ENCODE measurements around the gene SYT14. TPM values are rescaled to one million over a fixed set of nuclear protein-coding genes. Genes with fewer than 3 reads are reported as not detected.
"Not testable (repeated sequence)": the region's sequence is repeated elsewhere in the genome, so short reads cannot be mapped to it uniquely, and the experiment has no call there.

The SYT14 gene
- total and polyA plus RNA-seq, 2 experiments from 2014 or later: 0.09 to 0.36 TPM

DNA sequence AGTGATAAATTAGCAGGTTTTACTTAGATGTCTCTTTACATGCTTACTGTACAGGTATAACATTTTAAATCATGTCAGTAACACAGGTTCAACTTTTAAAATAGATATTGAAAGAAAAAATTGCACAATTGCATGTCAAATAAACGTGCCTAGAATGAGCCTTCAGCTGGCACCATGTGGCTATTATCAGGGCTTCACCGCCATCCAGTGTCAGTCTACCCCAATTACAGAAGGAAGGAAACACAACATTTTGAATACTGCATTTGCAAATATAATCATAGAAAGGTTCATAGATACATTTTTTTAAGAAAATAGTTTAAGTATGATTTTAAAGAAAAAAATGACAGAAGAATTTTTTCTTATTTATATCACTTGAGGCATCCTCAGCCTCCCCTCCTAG lies 247.0 kb downstream of the SYT14 start:
- TF ChIP-seq, protein P1, sequence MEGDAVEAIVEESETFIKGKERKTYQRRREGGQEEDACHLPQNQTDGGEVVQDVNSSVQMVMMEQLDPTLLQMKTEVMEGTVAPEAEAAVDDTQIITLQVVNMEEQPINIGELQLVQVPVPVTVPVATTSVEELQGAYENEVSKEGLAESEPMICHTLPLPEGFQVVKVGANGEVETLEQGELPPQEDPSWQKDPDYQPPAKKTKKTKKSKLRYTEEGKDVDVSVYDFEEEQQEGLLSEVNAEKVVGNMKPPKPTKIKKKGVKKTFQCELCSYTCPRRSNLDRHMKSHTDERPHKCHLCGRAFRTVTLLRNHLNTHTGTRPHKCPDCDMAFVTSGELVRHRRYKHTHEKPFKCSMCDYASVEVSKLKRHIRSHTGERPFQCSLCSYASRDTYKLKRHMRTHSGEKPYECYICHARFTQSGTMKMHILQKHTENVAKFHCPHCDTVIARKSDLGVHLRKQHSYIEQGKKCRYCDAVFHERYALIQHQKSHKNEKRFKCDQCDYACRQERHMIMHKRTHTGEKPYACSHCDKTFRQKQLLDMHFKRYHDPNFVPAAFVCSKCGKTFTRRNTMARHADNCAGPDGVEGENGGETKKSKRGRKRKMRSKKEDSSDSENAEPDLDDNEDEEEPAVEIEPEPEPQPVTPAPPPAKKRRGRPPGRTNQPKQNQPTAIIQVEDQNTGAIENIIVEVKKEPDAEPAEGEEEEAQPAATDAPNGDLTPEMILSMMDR (IDR thresholded peaks at IDR 0.05; ENCODE audit: low read depth, low read length): no peak
- Histone ChIP-seq H3K36me3 (no peaks in the 10 kb centered on the region), H3K27ac (no peak overlapping the region), H3K27me3 (no peaks in the 10 kb centered on the region), H3K9me3 (ENCODE audit: low read depth) (no peaks in the 10 kb centered on the region), H3K4me3 (no peak overlapping the region), H3K4me1 (ENCODE audit: low read depth) (no peaks in the 10 kb centered on the region)
- DNase-seq (ENCODE audit: low read depth in 1 of 2, low spot score in 1 of 2): no peak

- not testable (repeated sequence) for H3K27ac ChIP-seq; H3K4me1 ChIP-seq (ENCODE audit: low read depth); H3K4me3 ChIP-seq; H3K27me3 ChIP-seq; H3K9me3 ChIP-seq (ENCODE audit: low read depth); H3K36me3 ChIP-seq
- peak in 1 of 2 donors; percentile 43 for DNase-seq (ENCODE audit: low read depth in 1 of 2, low spot score in 1 of 2)
These were observed 250.0 kb downstream of the SYT14 start for GRCh38 chr1:210187849-210188606.

DNA sequence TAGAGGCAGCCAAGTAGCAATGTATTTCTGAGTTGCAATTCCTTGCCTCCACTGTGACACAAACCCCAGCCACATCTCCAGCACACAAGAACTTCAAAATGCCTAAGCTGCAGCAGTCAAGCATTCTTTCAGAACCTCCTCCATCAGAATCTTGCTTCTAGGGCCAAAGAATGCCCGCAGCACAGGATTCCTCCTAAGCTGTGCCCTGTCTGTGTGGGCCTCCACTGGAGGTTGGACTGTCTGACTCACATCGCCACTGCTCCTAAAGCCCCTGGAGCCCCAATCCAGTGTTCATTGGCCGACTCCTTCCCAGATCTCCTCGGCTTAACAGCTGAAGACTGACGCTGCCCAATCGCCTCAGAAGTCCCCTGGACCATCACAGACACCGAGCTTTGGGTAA lies 251.4 kb downstream of the SYT14 start:
- H3K36me3 ChIP-seq: no peaks in the 10 kb centered on the region
- H3K4me1 ChIP-seq (ENCODE audit: low read depth): no peaks in the 10 kb centered on the region
- TF ChIP-seq, protein P1 (IDR thresholded peaks at IDR 0.05; ENCODE audit: low read depth, low read length): no peak
- H3K4me3 ChIP-seq: no peak overlapping the region
- no peaks in the 10 kb centered on the region for H3K27me3 ChIP-seq
- no peaks in the 10 kb centered on the region for H3K9me3 ChIP-seq (ENCODE audit: low read depth)
- DNase-seq (ENCODE audit: low read depth in 1 of 2, low spot score in 1 of 2): no peak
- H3K27ac ChIP-seq: no peak overlapping the region

DNA sequence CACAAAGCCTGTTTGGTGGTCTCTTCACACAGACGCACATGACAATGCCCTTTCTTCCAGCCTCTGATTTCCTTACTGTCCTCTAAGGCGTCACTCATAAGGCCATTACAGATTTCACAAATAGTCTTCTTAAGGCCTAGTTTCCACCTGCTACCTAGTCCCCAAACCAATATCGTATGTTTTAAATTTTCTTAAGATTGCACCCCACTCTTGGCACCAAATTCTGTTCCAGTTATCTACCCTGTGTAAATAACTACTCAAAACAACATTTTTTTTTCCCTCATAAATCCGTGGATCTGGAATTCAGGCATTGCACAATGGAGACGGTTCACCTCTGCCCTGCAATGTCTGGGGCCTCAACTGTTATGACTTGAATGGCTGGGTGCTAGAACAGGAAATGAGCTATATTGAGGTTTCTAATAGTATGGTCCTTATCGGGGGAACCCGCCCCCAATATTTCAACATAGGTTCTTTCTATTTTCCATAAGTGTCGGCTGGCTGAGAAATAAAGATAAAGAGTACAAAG lies 257.7 kb downstream of the SYT14 start:
- H3K36me3 ChIP-seq: no peaks in the 10 kb centered on the region
- H3K9me3 ChIP-seq (ENCODE audit: low read depth): no peaks in the 10 kb centered on the region
- no peaks in the 10 kb centered on the region for H3K4me1 ChIP-seq (ENCODE audit: low read depth)
- peak in 1 of 2 donors; percentile 52 for DNase-seq (ENCODE audit: low read depth in 1 of 2, low spot score in 1 of 2)
- H3K4me3 ChIP-seq: no peak overlapping the region
- H3K27me3 ChIP-seq: no peaks in the 10 kb centered on the region
- TF ChIP-seq, protein P1 (IDR thresholded peaks at IDR 0.05; ENCODE audit: low read depth, low read length): no peak
- H3K27ac ChIP-seq: no peak overlapping the region

GRCh38 chr1:210196266-210196665 lies 258.2 kb downstream of the SYT14 start:
- H3K36me3 ChIP-seq; H3K27me3 ChIP-seq; H3K9me3 ChIP-seq (ENCODE audit: low read depth); H3K27ac ChIP-seq; H3K4me1 ChIP-seq (ENCODE audit: low read depth); H3K4me3 ChIP-seq: not testable (repeated sequence)
- peak in 1 of 2 donors; percentile 6 for DNase-seq (ENCODE audit: low read depth in 1 of 2, low spot score in 1 of 2)

GRCh38 chr1:210198840-210199239 lies 260.8 kb downstream of the SYT14 start:
- H3K4me1 ChIP-seq (ENCODE audit: low read depth): no peaks in the 10 kb centered on the region
- H3K9me3 ChIP-seq (ENCODE audit: low read depth): no peaks in the 10 kb centered on the region
- H3K27ac ChIP-seq: no peak overlapping the region
- TF ChIP-seq, protein P1 (IDR thresholded peaks at IDR 0.05; ENCODE audit: low read depth, low read length): no peak
- H3K36me3 ChIP-seq: no peaks in the 10 kb centered on the region
- no peak overlapping the region for H3K4me3 ChIP-seq
- no peak for DNase-seq (ENCODE audit: low read depth in 1 of 2, low spot score in 1 of 2)
- no peaks in the 10 kb centered on the region for H3K27me3 ChIP-seq
